ENCODE measurements around the gene MINDY2.
"Not testable (repeated sequence)": the region's sequence is repeated elsewhere in the genome, so short reads cannot be mapped to it uniquely, and the experiment has no call there.

MINDY2 gene

DNA sequence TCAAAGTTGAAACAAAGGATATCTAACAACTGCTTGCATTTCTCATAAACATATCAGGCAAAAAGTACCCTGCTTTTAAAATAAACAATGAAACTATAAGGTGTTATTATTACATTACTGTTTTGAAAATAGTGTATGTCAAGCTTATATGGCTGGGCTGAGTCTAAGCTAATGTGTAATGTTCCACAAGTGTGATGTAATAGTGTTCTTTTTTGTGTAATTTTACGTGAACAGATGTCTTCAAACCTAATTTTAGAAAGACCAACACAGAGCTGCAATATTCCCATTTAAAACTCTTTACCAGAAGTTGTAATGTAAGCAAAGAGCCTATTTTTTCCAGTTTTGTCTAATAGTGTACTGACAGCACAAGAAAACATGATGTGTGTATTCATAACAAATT is 34.0 kb downstream of the MINDY2 start:
- no peak for DNase-seq (ENCODE audit: low spot score)

GRCh38 chr15:58823267-58823666 is 52.2 kb downstream of the MINDY2 start:
- DNase-seq (ENCODE audit: low spot score), result not testable (repeated sequence)

- DNase-seq (ENCODE audit: low spot score), result no peak
Measured at GRCh38 chr15:58830556-58830955, 59.5 kb downstream of the MINDY2 start.

DNA sequence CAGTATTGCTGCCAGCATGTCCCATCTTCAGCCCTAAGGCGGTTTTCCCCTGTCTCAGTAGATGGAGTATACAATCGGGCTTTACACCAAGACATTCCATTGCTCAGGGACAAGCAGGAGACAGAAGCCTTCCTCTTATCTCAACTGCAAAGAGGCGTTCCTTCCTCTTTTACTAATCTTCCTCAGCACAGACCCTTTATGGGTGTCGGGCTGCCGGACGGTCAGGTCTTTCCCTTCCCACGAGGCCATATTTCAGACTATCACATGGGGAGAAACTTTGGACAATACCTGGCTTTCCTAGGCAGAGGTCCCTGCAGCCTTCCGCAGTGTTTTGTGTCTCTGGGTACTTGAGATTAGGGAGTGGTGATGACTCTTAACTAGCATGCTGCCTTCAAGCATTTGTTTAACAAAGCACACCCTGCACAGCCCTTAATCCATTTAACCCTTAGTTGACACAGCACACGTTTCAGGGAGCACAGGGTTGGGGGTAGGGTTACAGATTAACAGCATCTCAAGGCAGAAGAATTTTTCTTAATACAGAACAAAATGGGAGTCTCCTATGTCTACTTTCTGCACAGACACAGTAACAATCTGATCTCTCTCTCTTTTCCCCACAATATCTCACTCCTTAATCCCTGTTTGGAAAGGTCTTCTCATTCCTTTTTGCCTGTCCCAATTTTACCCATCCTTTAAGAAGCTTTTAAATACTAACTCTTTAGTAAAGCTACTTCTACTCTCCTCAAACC is 62.8 kb downstream of the MINDY2 start:
- DNase-seq (ENCODE audit: low spot score), result not testable (repeated sequence)

- peak; percentile 16 for DNase-seq (ENCODE audit: low spot score)
Measured at GRCh38 chr15:58839485-58839884, 68.4 kb downstream of the MINDY2 start.

DNA sequence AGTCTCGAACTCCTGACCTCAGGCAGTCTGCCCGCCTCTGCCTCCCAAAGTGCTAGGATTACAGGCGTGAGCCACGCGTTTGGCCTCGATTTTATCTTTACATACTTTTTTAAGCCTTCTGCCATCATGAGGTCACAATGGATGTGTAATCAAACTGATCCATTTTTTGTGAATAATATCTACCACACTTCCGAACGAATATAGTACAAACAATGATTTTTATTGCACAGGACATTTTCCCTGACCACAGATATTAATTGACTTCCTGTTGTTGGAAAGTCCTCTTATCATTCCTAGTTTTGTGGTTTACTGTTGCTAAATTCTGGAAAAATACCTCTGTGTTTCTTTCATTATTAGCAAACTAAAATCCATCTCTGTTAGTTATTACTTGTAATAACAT is 68.9 kb downstream of the MINDY2 start:
- no peak for DNase-seq (ENCODE audit: low spot score)

- DNase-seq (ENCODE audit: low spot score), result no peak
Measured at GRCh38 chr15:58842713-58843396, 71.8 kb downstream of the MINDY2 start.

DNA sequence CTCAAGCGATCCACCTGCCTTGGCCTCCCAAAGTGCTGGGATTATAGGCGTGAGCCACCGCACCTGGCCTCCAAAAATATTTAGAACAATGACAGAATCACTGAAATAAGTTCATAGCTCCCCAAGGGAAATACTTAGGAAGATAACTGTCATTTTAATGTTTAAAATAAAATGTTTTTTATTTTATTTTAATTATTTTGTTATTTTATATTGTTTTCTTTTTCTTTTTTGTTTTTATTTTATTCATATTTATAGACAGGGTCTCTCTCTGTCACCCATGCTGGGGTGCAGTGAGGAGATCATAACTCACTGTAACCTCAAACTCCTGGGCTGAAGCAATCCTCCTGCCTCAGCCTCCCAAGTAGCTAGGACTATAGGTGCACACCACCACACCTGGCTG is 80.1 kb downstream of the MINDY2 start:
- not testable (repeated sequence) for DNase-seq (ENCODE audit: low spot score)

DNA sequence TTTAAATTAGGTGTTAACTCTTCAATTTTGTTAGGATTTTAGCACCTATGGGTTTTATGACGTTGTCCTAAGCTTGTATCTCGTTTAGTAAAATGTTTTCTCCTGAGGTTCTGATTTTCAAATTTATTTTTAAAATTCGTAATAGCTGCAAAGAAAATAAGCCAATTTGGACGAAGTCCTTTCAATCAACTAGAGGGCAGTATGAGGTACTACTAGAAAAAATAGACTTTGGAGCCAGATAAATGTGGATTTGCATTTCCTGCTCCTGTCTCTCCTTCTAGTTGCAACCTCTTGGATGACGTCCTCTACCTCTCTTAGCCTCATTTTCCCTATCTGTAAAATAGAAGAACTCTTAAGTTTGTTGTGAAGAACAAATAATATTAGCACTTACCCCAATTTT is 81.2 kb downstream of the MINDY2 start:
- no peak for DNase-seq (ENCODE audit: low spot score)

DNA sequence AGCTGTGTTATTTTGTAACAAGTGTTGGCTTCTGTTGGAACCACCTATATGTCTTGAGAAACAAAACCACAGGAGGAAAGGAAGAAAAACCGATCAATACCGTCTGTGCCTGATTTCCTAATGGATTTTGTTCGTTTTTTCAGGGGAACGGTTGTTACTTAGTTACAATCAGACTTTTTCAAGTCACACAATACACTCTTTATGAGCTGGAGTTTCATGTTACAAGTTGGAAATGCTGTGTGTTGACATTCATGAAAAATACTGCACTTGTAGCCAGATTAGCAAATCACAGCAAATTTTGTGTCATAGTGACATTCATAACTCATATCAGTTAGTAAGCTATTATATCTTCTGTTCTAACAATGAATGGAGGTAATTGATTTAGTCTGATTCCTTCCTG is 83.5 kb downstream of the MINDY2 start:
- DNase-seq (ENCODE audit: low spot score), result no peak

DNA sequence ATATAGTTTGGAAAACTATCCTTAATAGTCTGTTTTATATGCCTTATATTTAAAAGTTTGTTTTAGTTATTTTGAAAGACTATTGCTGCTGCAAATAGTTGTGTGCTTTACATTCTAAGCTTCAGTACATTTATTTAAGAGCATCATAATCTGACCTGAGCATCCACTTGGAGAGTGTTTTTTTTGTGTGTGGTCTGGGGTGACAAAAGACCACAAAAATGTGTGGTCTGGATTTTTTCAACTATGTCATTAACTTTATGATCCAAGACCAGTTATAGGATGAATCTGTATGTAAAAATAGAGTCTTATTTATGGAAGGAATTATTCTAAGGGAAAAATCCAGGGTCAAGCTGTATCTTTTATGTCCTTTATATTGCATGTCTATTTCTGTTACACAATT is 85.0 kb downstream of the MINDY2 start:
- DNase-seq (ENCODE audit: low spot score), result no peak

DNA sequence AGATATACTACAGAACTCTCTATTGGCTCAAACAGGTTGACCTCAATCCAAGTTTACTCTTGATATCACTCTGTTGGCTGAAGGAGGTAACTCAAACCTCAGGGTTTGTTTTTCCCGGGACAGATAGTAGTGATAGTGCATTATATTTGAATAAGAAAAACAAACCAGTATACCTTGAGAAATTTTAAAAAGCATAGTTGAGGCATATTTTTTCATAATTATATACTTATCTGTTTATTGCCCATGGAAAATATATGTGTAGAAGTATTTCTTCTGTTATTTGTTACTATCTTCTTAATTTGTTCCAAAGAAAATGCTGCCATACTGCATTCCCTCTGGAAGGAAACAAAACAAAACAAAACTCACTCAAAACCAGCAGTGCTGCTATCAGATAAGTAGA is 85.5 kb downstream of the MINDY2 start:
- DNase-seq (ENCODE audit: low spot score), result not testable (repeated sequence)

DNA sequence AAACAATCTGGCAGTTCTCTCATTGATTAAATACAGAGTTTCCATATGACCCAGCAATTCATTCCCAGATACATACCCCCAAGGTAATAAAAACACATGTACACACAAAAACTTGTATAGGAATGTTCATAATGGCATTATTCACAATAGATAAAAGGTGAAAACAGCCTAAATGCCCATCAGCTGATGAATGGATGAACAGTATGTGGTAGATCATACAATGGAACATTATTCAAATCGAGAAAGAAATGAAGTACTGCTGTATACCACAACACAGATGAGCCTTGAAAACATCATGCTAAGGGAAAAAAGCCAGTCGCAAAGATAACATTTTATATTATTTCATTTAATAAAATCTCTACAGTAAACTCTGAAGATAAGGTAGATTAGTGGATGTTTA is 91.2 kb downstream of the MINDY2 start:
- DNase-seq (ENCODE audit: low spot score), result no peak

DNA sequence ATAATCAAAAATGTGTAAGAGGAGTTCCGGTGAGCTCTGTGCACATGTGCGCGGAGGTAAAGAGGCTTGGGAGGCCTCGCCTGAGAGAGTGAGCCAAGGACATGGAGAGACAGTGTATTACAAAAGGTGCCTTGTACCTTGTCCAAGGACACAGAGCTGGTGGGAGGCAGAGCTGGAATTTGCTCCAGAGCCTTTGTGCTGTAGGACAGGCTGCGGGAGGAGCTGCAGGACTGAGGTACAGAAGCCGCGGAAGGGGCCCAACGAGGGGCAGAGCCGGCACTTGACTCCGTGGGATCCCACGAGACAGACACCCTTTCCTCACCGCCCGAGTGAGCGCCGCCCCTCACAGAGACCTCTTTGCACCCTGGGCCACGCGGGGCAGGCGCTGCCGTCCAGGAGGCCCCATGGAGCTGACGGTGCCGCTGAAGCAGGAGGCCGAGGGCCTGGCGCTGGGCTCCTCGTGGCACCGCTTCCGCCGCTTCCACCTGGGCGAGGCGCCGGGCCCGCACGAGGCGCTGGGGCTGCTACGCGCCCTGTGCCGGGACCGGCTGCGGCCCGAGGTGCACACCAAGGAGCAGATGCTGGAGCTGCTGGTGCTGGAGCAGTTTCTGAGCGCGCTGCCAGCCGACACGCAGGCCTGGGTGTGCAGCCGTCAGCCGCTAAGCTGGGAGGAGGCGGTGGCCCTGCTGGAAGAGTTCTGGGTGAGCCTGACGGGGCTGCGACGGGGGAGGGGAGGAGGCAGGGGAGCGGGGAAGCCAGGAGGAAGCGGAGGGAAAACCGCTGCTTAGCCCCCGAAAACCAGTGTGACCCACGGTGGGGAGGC is 93.7 kb downstream of the MINDY2 start:
- peak; percentile 66 for DNase-seq (ENCODE audit: low spot score)

- DNase-seq (ENCODE audit: low spot score), result peak; percentile 22
Measured at GRCh38 chr15:58865425-58865880, 94.4 kb downstream of the MINDY2 start.

DNA sequence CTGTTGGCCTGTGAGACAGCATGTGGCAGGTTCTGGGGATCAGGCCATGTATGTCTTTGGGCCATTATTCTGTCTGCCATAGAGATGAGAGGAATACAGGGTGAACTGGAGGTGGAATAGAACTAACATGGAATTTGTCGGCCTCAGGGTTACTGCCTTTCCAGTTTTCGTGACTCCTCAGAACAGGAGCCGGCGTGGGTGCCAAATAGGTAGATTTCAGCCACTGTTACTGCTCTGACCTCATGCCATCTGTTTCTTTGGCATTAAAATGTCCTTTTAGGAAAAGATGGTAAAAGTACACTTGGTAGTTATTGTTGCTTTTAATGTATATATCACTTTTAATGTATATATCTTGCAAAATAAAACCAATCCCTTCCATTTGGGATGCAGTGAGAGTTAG is 96.8 kb downstream of the MINDY2 start:
- DNase-seq (ENCODE audit: low spot score), result no peak

DNA sequence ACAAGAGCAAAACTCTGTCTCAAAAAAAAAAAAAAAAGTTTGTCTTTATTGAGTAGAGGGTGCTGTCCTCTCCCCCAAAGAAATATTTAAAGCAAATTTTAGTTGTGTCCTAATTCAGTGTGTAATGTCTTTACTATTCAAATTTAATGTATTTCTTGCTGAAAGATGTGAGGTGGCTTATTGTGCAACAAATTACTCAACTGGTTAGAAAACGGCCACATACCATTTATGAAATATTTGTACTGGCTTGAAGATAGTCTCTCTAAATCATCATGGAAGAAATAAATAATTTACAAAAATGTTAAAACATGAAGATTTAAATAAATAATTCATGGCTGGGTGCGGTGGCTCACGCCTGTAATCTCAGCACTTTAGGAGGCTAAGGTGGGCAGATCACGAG is 99.3 kb downstream of the MINDY2 start:
- DNase-seq (ENCODE audit: low spot score), result no peak

DNA sequence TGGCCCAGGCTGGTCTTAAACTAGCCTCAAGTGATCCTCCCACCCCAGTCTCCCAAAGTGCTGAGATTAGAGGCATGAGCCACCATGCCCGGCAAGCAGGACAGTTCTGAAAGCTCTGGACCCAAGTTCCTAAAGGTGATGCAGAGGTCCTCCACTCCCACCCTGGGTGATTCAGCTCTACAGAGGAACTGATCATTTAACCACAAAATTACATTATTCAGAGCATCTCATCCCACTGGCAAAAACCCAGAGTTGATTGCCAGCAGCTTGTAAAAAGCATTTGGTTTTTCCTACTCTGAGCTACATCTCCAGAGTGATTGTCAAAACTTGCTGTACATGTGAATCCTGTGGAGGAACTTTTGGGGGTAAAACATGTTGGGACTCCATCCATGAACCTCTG is 102.2 kb downstream of the MINDY2 start:
- DNase-seq (ENCODE audit: low spot score), result peak; percentile 80

- DNase-seq (ENCODE audit: low spot score), result no peak
Measured at GRCh38 chr15:58875343-58875742, 104.2 kb downstream of the MINDY2 start.

DNA sequence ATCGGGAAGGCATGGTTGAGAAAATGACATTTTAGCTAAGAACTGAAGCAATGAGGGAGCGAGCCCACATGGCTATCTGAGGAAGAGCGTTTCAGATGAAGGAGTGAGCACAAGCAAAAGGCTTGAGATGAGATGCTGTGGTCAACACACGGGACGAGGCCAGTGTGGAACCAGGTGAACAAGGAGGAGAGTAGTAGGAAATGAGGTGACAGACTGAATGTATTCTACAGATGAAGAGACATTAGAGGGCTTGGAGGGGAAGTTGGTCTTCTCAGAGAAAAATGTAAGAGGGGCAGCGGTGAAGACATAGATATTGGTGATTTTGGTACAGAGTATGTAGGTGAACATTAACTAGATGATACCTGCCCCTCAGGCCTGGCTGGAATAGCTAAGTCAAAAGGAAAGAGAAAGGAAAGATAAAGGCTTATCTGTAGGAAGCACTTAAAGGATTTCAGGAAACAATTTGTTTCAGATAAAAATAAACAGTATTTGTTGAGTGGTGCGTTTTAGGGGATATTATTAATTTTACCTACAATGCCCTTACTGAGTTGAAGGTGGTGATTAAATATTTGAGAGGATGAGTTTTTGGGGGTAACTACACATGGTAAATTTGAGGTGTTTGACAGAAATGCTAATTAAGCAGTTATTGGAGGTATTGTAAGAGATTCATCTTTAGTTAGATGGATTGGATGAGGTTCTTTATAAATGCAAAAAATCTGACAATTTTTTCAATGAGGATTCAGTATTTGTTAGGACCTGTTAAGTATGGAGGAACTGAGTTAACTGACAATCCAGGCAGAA is 105.4 kb downstream of the MINDY2 start:
- DNase-seq (ENCODE audit: low spot score), result no peak

GRCh38 chr15:58877999-58878825 is 107.1 kb downstream of the MINDY2 start:
- DNase-seq (ENCODE audit: low spot score), result no peak

Data from AG20443 (cell line).